SU-DHL-6 (cell line): ENCODE data around the gene GPRASP3.

Experiments used
- EZH2phosphoT487 ChIP-seq: fragments of 200-600 bp; sonication (generic), shearing (Covaris generic); conservative IDR thresholded peaks from 2 replicates; pipeline ENCODE4 v1.6.1; 2018; ENCODE audit warnings: mild to moderate bottlenecking, antibody characterized with exemption, low read length, moderate library complexity, mixed read lengths
- TF ChIP-seq, protein P1 (sequence below): fragments of 200-600 bp; sonication (generic); IDR thresholded peaks from one replicate; pipeline ENCODE4 v1.5.1; 2017; ENCODE audit warnings: antibody characterized with exemption, mild to moderate bottlenecking, low read length, moderate library complexity; ENCODE audit not compliant: insufficient read depth, poor library complexity, severe bottlenecking

DNA sequence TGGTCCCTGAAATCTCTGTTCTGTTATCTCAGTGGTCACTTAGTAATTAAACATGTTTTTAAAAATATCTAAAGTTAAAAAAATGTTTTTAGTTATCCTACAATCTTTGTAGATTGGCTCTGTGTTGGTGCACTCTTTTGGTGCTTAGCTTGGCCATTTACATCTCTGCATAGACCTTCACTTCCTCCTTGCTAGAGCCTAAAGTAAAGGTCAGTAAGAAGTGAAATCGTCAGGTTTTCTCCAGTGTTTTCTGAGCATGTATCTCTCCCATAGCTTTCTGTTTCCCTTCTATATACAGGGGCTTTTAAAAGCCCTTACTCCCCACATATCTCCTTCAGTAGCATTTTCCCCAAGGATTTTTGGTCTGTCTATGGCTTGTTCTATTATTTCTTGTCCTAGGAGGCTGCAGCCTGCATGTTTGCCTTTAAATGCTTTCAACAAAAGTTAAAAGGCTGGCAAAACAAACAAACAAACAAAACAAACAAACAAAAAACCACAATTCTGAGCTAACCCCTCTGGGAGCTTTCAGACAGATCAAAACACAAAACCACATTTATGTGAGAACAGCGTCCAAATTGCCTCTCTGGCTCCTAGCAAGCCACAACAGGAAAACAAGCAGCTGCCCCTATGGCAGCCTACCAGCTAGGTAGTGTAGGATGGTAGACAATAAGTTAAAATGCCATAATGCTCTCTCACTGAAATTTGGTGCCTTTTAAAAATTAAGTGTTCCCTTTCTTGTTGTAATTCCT, 35.6 kb upstream of the GPRASP3 start:
- TF ChIP-seq, protein P1, sequence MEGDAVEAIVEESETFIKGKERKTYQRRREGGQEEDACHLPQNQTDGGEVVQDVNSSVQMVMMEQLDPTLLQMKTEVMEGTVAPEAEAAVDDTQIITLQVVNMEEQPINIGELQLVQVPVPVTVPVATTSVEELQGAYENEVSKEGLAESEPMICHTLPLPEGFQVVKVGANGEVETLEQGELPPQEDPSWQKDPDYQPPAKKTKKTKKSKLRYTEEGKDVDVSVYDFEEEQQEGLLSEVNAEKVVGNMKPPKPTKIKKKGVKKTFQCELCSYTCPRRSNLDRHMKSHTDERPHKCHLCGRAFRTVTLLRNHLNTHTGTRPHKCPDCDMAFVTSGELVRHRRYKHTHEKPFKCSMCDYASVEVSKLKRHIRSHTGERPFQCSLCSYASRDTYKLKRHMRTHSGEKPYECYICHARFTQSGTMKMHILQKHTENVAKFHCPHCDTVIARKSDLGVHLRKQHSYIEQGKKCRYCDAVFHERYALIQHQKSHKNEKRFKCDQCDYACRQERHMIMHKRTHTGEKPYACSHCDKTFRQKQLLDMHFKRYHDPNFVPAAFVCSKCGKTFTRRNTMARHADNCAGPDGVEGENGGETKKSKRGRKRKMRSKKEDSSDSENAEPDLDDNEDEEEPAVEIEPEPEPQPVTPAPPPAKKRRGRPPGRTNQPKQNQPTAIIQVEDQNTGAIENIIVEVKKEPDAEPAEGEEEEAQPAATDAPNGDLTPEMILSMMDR, result no peak
- TF ChIP-seq EZH2phosphoT487, result no peak
